Muscle of back (tissue), 11 donors: ENCODE measurements around the gene DLX5. TPM values are rescaled to one million over a fixed set of nuclear protein-coding genes. Genes with fewer than 3 reads are reported as not detected.

ENCODE experiments used
- DNase-seq, 3 donors: peaks; one replicate each; pipeline versions ENCODE4 v3.0.0 to v3.0.0-alpha.2; 2013
- polyA plus RNA-seq, 10 donors: library from polyadenylated mRNA; unstranded; fragments of 120-200 nt; gene quantifications; one replicate each; pipeline ENCODE4 v1.2.1, GENCODE V29; 2013; ENCODE audit not compliant: insufficient read length in 10 of 10

DLX5 gene
- polyA plus RNA-seq, 10 donors = 0.15 to 3.1 (median 0.26) TPM; not detected in 2

- peak in 1 of 3 donors; percentile 70 for DNase-seq
These were observed 18.4 kb downstream of the DLX5 start for GRCh38 chr7:97006055-97006815.

DNA sequence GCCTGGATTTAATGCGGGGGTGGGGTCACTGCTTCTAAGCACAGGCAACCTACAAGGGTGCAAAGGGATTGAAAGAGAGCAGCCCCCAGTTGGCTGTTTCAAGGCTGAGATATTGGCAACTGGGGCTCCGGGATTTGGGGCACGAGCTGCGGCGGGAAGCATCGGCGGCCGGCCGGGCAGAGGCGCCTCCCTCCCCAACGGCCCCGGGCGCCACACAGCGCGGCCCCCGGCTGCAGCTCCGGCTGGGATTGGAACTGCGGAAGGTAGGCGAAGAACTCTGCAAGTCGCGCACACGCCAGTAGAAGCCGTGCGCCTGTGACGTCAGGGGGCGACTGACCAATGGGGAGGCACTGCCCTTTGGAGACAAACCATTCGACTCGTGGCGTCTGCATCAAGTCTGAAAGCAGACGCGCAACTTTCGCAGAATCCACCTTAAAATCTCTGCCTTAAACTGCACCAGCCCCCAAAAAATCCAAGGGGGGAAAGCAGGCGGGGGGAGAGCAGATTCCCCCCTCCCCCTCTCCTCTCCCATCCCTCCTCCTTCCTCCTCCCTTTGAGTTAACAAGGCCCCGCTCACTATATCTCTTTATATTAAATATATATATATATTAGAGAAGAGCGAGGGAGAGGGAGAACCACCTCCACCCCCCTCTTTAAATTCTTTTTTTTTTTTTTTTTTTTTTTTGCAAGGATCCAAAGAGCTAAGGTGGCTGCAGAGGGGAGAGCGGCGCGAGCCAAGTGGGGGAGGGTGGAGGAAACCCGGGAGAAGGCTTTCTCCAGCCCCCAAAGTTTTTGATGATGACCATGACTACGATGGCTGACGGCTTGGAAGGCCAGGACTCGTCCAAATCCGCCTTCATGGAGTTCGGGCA is 19.2 kb downstream of the DLX5 start, which contains the start of gene DLX6:
Gene DLX6, plus strand, starts transcription at position 371 of the 872 bp plus-strand sequence. Its CDS starts 425 bp downstream, at position 796.
- DNase-seq = peak in 2 of 3 donors; percentile 55 to 63

- DNase-seq = peak in 1 of 3 donors; percentile 36
These were observed 20.1 kb downstream of the DLX5 start for GRCh38 chr7:97004247-97005182.

GRCh38 chr7:97003262-97004246 is 21.1 kb downstream of the DLX5 start:
- peak in 1 of 3 donors; percentile 36 for DNase-seq

GRCh38 chr7:97002555-97003261 is 21.9 kb downstream of the DLX5 start:
- DNase-seq = peak in 1 of 3 donors; percentile 8

DNA sequence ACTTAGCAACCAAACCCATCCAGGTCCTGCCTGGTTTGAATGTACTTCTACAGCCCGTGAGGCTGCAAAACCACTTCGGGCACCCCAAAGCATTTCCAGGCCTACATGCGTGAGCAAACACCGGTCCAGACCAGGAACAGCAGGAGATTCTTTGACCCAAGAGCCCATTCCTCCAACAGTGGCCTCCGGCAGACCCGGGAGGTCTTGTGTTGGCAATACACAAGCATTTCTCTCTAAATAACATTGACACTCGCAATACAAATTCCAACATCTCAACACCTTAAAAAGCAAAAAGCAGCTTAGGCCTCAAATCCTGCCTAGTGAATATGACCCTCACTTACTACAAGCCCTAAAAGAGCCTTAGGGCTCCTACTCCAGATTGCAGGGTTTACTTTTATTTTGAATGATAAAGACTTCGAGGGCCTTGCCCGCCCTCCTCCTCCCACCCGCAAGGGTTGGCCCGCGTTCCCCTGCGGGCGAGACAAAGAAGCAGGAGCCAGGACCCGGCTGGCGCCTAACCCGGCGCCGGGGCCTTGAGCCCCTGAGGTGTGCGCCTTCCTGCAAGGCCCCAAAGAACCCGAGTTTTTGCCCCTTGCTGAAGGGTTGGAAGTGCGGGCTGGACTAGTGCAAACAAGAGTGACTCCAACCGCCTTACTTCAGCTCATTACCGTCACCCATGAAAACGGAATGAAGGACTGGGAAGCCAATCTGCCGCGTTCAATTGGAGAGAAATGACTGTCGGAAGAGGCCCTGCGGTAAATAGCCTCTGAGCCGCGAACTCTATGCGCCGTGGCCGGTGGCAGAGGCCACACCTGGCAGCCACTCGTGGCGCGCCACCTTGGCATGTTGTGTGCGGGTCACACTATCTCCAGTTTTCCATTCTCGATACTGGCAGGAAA is 22.7 kb downstream of the DLX5 start:
- DNase-seq = no peak

DNA sequence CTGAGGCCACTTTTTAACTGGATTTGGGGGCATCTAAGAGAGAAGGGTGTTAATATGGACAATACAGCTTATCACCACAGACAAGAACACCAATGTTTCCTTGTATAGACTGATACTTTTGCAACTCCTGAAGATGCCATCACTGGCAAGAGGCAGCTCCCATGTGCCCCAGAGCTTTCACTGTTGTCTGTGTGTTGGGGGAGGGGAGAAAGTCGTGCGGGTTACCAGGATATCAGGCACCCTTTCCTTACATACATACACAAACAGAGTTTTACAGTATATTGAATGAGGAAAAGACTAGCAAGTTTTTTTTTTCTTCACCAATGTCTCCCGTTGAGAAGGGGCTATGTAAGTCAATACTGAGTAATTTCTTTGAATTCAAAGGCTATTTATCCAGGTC is 23.4 kb downstream of the DLX5 start:
- no peak for DNase-seq

- peak in 1 of 3 donors; percentile 7 for DNase-seq
These were observed 25.9 kb downstream of the DLX5 start for GRCh38 chr7:96998744-96999143.

GRCh38 chr7:96998333-96998732 is 26.3 kb downstream of the DLX5 start:
- DNase-seq = peak in 1 of 3 donors; percentile 13

DNA sequence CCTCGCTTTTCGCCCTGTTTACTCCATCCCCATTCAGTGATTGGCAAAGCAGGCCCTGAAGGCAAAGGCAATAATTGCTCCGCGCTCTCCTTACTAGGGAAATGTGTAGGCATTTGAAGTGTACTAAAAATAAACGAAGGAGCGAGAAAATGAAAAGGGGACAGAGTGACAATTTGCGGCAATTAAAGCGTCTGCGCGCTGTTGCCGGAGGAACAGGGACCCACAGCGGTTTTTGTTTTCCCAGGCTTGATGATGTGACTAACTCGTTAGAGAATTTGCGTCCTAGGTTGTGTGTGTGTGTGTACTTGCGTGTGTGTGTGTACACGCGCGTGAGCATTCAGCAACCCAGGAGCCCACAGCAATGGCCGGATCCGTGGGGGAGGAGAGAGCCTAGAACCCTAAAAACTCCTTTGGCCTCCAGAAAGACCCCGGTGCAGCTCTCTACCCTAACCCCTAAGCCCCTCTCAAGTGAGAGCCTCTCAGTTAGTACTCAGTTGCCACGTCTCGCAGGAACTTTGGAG is 27.1 kb downstream of the DLX5 start:
- DNase-seq = peak in 1 of 3 donors; percentile 13

GRCh38 chr7:96996958-96997511 is 27.6 kb downstream of the DLX5 start:
- peak in 1 of 3 donors; percentile 8 for DNase-seq

- DNase-seq = peak in 1 of 3 donors; percentile 17
These were observed 28.3 kb downstream of the DLX5 start for GRCh38 chr7:96996111-96996957.

GRCh38 chr7:96995406-96996110 is 29.1 kb downstream of the DLX5 start:
- no peak for DNase-seq

DNA sequence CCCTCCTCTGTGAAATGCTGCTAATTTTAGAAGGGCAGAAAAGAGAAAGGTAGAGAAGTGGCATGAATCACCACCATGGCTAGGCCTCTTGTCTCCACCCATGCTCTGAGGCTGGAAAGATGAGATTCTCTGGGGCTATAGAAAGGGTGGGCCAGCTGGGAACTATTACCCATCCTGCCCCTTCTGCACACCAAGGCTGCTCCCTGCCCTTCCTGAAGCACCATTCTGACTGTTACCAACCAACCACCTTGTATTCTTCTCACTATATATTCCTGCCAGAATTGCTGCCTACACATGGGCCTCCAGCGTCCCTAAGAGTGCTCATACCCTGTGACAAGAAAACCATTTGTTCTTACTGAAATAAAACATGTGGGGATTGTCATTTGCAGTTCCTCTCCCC is 30.7 kb downstream of the DLX5 start:
- no peak for DNase-seq

GRCh38 chr7:96993094-96993865 is 31.4 kb downstream of the DLX5 start:
- DNase-seq = peak in 1 of 3 donors; percentile 9
